ENCODE data around the gene GSTCD. TPM values are rescaled to one million over a fixed set of nuclear protein-coding genes. Genes with fewer than 3 reads are reported as not detected.

The GSTCD gene
- total RNA-seq, 1 experiment from 2014 or later: 21.7 TPM

GRCh38 chr4:105805501-105806120 lies 97.0 kb downstream of the GSTCD start:
- ChIA-PET POLR2A (no interaction called here), CTCF (no interaction called here)
- Mint-ChIP-seq H3K36me3 (no peaks in the 10 kb centered on the region), H3K27me3 (ENCODE audit: low read depth) (no peaks in the 10 kb centered on the region), H3K4me1 (peaks cover 9% of the 10 kb centered on the region), H3K27ac (no peak overlapping the region), H3K4me3 (no peak overlapping the region), H3K9me3 (no peaks in the 10 kb centered on the region)
- no peak for DNase-seq (ENCODE audit: low spot score)
- no peak for TF ChIP-seq EMX1 (CRISPR knock-in tag; IDR thresholded peaks at IDR 0.05)
- TF ChIP-seq NR1H2 (CRISPR knock-in tag; IDR thresholded peaks at IDR 0.05): no peak
- no peak for TF ChIP-seq JAZF1 (CRISPR knock-in tag; IDR thresholded peaks at IDR 0.05)
- TF ChIP-seq CREB1 (CRISPR knock-in tag; IDR thresholded peaks at IDR 0.05): no peak
- TF ChIP-seq, protein P1, sequence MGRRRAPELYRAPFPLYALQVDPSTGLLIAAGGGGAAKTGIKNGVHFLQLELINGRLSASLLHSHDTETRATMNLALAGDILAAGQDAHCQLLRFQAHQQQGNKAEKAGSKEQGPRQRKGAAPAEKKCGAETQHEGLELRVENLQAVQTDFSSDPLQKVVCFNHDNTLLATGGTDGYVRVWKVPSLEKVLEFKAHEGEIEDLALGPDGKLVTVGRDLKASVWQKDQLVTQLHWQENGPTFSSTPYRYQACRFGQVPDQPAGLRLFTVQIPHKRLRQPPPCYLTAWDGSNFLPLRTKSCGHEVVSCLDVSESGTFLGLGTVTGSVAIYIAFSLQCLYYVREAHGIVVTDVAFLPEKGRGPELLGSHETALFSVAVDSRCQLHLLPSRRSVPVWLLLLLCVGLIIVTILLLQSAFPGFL (CRISPR knock-in tag; IDR thresholded peaks at IDR 0.05; ENCODE audit: borderline replicate concordance): no peak
- TF ChIP-seq, protein P2, sequence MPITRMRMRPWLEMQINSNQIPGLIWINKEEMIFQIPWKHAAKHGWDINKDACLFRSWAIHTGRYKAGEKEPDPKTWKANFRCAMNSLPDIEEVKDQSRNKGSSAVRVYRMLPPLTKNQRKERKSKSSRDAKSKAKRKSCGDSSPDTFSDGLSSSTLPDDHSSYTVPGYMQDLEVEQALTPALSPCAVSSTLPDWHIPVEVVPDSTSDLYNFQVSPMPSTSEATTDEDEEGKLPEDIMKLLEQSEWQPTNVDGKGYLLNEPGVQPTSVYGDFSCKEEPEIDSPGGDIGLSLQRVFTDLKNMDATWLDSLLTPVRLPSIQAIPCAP (CRISPR knock-in tag; IDR thresholded peaks at IDR 0.05): no peak
- TF ChIP-seq, protein P3, sequence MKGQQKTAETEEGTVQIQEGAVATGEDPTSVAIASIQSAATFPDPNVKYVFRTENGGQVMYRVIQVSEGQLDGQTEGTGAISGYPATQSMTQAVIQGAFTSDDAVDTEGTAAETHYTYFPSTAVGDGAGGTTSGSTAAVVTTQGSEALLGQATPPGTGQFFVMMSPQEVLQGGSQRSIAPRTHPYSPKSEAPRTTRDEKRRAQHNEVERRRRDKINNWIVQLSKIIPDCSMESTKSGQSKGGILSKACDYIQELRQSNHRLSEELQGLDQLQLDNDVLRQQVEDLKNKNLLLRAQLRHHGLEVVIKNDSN (CRISPR knock-in tag; IDR thresholded peaks at IDR 0.05): no peak
- no peak for ATAC-seq

DNA sequence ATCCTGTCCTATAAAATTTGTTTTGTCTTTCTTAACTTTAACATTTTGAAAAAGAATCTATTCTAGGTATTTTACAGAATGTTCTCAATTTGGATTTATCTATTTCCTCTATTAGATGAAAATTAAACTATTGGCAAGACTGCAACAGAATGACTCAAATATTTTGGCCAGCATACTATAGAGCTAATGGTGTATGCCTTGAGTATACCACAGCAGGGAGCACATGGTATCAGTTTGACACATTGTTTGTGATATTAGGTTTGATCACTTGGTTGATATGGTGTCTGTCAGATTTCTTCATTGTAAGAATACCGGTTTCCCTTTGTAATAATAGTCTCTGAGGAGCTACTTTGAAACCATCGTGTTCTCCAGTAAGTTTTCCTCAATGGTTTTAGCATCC lies 98.9 kb downstream of the GSTCD start:
- no peaks in the 10 kb centered on the region for H3K27me3 Mint-ChIP-seq (ENCODE audit: low read depth)
- TF ChIP-seq FOXP1 (CRISPR knock-in tag; IDR thresholded peaks at IDR 0.05; ENCODE audit: borderline replicate concordance) (no peak), KAT7 (CRISPR knock-in tag; IDR thresholded peaks at IDR 0.05; ENCODE audit: borderline replicate concordance) (no peak), ZBTB21 (CRISPR knock-in tag; IDR thresholded peaks at IDR 0.05; ENCODE audit: borderline replicate concordance) (no peak), HMGA2 (CRISPR knock-in tag; IDR thresholded peaks at IDR 0.05) (no peak), PRRX2 (CRISPR knock-in tag; IDR thresholded peaks at IDR 0.05) (no peak), CBFB (CRISPR knock-in tag; IDR thresholded peaks at IDR 0.05; ENCODE audit: low read depth) (no peak), ZNF671 (CRISPR knock-in tag; IDR thresholded peaks at IDR 0.05) (no peak), ZNF232 (CRISPR knock-in tag; IDR thresholded peaks at IDR 0.05) (no peak), IRF2 (CRISPR knock-in tag; IDR thresholded peaks at IDR 0.05; ENCODE audit: borderline replicate concordance, low read depth) (no peak), ZNF281 (CRISPR knock-in tag; IDR thresholded peaks at IDR 0.05) (no peak)
- TF ChIP-seq, protein P4, sequence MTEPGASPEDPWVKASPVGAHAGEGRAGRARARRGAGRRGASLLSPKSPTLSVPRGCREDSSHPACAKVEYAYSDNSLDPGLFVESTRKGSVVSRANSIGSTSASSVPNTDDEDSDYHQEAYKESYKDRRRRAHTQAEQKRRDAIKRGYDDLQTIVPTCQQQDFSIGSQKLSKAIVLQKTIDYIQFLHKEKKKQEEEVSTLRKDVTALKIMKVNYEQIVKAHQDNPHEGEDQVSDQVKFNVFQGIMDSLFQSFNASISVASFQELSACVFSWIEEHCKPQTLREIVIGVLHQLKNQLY (CRISPR knock-in tag; IDR thresholded peaks at IDR 0.05): no peak
- TF ChIP-seq, protein P2 (CRISPR knock-in tag; IDR thresholded peaks at IDR 0.05): no peak
- no peaks in the 10 kb centered on the region for H3K9me3 Mint-ChIP-seq
- POLR2A ChIA-PET: no interaction called here
- no peaks in the 10 kb centered on the region for H3K36me3 Mint-ChIP-seq
- ATAC-seq: no peak
- no peak overlapping the region for H3K27ac Mint-ChIP-seq
- no peak for DNase-seq (ENCODE audit: low spot score)
- H3K4me1 Mint-ChIP-seq: peaks cover 3% of the 10 kb centered on the region
- no peak overlapping the region for H3K4me3 Mint-ChIP-seq
- CTCF ChIA-PET: no interaction called here

Data from WTC11 (cell line).